ENCODE results near the gene MEIKIN.

MEIKIN gene

DNA sequence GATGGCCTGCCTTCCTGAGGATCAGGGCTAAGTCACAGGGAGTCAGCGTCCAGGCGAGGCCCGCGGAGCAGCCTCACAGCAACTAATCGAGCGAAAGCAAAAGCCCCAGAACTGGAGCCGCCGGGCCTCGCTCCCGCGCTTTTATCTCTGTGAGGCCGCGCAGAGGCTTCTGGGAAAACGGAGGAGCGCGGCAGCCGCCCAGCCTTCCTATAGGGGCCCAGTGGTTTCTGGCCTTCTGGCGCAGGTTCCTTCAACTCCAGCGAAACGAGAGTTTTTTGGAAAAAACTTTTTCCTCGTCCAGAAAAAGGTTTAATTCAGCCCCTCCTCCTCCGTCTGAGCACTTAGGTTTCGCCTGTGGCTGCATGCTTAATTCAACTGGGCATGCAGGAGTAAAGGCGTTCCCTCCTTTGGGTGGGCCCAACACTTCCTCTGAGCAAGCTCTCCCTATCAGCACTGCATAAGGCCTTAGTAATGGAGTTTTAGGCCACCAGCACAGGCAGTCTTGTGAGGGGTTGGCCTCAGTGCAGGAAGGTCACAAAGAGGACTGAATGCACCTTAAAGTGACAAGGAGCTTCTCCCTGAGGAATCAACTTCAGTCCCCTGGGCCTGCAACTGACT is at the start of gene MEIKIN:
TSS of gene MEIKIN (minus strand) at position 113 of the 618 bp plus-strand sequence. CDS start 158 bp downstream, outside the sequence.
- DNase-seq = no peak

- DNase-seq = no peak
Measured at GRCh38 chr5:131994533-131995226, 49.2 kb upstream of the MEIKIN start.

DNA sequence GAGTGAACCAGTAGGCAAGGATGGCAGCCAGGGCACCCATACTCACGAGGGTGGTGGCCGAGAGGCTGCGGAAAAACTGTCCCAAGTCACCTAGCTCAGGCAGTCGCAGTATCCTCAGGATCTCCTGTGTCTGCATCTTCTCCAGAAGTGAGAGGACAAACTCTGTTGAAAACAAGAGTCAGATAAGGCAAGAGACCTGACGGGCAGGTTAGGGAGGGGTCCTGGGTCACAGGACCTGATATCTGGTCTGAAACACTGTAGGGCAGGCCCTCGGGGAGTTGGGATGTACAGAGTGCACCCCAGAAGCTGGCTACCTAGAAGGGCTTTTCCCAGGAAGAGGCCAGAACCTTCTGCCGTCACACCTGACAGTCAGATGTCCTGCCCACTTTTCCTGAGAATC is 48.6 kb upstream of the MEIKIN start:
- no peak for DNase-seq

DNA sequence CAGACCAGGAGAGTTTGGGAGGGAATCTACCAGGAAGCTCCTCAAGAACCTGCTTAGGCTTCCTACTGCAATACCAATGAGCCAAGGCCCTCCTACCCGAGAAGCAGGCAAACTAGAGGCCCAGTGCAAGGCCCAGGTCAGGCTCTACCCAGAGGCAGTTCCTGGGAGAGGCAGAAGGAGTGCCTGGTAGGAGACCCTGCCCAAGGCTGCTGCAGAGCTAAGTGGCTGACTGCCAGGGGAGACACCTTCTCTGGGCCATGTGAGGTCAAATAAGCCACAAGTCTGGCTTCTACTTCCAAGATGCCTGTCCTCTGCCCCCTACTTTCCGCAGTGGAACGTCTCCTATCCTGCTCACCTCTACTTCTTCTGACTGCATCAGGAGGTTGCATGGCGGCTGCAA is 48.2 kb upstream of the MEIKIN start:
- no peak for DNase-seq

DNA sequence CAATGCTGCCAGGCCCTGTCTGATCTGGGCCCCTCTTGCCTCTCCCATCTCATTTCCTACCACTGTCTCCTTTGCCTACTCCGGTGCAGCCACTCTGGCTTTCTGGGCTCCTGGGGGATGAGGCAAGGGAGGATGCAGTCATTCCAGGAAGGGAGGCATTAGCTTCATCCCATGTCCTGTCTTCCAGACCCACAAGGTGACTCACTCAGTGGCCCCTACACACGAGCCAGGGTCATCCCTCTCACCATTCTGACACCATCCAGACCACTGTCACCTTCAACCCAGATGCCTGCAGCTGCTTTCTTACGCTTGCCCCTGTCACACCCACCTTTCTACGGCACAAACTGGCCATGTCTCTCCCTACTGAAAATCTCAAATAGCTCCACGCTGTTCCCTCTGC is 46.9 kb upstream of the MEIKIN start:
- no peak for DNase-seq

DNA sequence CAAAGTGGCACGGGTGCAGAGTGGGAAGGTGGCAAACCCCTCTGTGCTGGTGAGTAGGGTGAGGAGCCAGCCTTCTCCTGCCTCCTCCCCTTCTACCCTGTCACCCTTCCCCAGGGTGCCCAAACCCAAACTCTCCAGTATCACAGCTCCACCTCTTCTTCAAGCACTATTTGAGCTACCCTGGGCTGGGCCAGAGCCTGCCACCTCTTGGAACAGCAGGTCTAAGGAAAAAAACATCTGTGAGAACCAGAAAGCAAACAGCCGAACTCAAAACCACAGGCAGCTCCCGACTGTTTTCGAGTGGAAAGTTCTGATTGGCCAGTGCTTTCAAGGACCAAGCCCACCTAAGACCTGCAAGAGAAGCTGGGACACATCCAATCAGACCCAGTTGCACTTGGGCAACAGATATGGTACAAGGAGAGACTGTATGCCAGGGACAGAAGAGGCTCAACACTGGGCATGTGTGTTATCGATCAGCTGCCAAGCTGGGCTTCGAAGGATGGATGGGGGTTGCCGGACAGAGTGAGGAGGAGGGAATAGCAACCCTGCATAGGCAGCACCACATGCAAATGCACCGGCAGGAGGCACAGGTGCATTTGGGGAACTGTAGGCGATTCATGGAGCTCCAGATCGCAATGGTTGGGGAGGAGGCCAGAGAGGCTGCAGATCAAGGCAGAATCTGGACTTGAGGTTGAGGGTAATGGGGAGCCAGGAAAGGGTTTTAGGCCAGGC is 46.3 kb upstream of the MEIKIN start:
- DNase-seq = no peak

DNA sequence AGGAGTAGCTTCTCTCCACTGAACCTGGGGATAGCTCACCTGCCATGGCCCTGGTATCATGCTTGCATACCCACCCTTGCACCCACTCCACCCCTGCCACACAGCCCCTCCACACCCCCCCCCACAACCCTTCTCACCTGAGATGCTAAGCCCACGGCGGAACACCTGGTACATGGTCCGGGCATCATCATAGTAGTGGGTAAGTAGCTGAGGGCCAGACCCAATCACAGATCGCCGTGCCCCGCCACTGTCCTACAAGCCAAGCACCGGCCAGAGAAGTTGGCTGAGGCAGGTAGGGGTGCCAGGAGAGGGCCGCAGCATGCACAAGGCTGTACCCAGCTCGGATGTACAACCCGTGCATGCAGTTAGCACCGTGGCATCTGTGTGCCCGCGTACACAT is 45.3 kb upstream of the MEIKIN start:
- DNase-seq = no peak

DNA sequence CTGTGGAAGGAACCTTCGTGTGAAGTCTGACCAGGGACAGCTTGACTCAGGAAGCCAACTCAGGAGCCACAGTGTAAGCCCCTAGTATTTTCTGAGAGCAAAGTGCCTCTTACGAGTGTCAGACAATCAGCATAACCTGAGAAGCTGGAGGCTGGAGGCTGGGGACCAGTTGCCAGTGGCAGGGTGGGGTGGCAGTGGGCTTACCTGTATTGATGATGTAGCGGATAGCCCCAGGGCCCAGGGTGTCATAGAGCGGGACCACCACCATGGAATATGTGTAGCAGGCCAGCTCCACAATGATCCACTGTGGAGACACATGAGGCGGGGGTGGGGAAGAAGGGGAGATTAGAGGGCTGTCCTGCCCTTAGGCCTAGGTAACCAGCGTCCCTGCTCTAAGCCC is 43.1 kb upstream of the MEIKIN start:
- DNase-seq = no peak

DNA sequence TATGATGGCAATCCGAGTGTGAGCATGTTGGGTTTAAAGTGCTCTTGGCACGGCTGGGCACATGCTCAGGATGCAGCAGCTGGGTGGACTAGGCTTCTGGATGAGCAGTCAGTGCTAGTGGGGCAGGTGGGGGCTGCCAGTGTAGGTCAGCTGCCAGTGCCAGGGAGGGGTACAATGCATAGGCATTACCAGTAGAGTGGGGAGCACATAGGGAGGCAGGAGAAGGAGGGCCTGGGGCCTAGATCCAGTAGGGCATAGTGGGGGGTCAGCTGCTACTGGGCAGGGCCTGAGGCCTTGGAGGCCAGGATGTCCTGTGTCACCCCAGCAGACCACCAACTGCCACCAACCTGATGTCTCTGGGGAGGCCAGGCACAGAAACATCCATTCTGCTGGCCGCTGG is 41.8 kb upstream of the MEIKIN start:
- DNase-seq = no peak

DNA sequence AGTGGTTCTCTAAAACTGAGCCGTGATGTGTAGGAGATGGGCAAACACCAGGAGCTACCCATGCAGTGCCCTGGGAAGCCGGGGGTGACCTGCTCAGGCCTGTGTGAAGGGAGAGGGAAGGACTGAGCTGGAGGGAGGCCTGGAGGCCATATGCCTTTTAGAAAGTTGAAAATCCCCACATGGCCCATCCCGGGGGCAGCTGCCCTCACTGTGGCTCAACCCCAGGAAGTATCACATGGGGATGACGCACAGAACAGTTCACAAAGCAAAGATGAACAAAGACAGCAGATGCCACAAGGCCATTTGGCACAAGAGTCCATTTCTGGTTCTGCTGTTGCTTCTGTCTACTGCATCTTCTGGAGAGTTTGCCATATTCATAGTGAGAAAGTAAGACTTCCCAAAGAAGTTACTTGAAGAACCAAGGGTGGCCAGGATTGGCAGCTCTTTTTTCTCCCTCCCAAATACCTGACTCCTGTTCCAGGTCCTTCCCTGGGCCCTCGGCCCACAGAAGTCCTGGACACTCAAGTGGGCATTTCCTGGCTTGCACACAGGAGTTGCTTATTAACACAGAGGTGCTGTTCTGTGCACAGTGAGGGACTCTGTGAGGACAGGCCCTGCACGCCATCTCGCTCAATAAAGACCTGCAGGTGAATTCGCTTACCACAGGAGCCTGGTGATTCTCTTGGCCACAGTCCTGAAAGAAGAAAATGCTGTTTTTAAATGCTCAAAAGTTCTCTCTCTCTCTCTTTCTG is 40.9 kb upstream of the MEIKIN start:
- DNase-seq = no peak

DNA sequence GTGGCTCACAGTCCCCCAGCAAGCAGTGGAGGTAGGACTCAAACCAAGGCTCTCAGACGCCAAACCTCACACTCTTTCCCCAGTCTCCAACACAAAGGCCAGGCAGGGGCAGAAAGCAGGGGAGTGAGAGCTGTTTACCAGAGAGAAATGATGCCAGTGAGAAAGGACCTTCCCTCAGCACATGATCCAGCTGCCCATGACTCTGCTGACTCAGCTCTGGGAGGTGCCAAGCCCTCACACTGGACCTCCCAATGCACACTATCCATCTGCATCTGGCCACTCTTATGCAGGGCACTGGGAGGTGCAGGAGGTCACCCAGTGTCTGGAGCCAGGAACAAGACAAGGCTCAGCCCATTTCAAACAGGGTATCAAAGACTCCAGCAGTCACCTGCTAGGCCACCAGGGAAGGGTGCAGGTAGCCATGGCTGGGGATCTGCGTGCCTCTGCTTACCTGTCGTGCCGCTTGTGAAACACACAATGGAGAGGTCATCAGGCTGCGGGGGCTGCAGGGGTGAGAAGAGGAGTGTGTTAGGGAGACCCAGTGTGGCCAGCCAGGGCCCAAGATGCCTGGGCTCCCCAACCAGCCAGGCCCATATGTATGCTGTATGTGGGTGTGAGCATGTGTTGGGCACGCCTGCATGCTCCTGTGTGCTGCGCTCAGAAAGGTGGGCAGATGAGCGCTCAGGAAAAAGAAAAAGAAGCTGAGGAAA is 39.6 kb upstream of the MEIKIN start:
- no peak for DNase-seq

- no peak for DNase-seq
Measured at GRCh38 chr5:131983244-131983771, 37.8 kb upstream of the MEIKIN start.

DNA sequence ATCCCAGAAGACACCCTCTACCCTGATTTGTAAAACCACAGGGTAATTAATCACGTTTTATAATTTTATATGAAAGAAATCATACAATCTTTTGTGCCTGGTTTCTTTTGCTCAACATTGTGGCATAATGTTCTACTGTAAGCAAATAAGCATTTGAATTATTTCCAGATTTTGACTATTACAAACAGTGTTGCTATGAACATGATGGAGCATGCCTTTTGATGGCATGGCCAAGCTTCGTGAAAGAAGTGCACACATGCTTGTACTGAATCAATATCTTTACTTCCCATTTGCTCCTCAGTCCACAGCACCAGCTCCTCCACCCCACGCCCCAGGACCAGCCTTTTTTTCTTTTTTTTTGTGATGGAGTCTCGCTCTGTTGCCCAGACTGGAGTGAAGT is 36.1 kb upstream of the MEIKIN start:
- DNase-seq = no peak

GRCh38 chr5:131980696-131981095 is 35.2 kb upstream of the MEIKIN start:
- no peak for DNase-seq

- DNase-seq = no peak
Measured at GRCh38 chr5:131979816-131980215, 34.4 kb upstream of the MEIKIN start.

DNA sequence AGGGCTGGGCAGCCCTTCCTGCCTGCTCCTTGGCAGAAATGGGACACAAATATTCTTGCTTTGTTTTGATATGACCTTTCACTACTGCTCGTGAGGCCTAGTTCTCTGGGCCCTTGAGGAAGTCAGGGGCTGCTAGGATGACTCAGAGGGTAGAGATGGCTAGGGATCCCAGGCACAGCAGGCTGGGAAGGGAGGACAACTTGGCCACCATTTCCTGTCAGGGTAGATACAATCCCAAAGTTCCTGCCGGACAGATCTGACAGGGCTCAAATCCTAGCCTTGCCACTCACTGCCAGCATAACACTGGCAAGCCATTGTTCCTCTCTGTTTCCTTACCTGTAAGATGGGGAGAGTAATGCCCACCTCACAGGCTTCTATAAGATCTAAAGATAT is 31.7 kb upstream of the MEIKIN start:
- no peak for DNase-seq

- DNase-seq = no peak
Measured at GRCh38 chr5:131976414-131977211, 31.1 kb upstream of the MEIKIN start.

DNA sequence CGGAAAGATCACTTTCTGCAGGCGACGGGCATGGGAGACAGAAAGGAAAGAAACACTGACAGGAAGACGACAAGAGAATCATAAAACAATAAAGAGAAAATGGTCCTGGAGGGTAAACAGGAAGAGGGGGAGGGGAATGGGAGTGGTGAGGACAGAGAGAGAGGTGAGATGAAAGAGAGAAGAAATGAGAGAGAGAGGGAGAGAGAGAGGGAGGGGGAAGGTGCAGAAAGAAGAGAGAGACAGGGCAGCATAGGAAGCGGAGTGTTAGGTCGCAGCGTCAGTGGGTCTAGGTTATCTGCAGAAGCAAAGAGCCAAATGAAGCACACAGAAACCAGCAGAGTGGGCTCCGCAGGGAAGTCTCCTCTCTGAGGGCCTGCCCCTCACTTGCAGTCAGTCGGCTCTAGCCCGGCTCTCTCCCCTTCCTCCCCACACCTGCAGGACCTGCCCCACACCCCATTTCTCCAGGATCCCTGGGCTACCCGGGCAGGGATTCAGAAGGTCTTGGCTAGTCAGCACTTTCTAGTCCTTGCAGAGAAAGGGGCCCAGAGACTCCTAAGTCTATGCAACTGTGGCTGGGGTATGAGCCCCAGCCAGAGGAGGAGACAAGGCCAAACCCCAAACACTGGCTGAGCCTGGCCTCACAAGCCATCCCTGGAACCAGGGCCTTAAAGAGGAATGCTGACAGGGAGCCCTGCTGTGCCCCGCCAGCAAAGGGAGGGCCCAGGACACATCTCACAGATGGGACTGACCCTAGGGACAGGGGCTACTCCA is 29.7 kb upstream of the MEIKIN start:
- no peak for DNase-seq

DNA sequence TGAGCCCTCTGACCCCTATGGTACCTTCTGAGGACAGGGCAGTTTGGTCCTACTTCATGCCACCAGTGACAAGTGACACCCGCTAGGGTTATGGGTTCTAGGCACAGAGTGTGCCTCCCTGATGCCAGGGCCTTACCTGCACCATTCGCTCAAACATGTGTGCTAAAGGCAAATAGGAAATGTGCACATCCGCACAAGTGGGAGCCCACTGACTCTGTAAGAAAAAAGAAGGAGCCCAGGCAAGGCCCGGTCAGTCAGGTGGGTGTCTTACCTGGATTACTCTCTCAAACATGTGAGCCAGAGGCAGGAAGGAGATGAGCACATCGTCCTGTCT is 29.1 kb upstream of the MEIKIN start:
- no peak for DNase-seq

DNA sequence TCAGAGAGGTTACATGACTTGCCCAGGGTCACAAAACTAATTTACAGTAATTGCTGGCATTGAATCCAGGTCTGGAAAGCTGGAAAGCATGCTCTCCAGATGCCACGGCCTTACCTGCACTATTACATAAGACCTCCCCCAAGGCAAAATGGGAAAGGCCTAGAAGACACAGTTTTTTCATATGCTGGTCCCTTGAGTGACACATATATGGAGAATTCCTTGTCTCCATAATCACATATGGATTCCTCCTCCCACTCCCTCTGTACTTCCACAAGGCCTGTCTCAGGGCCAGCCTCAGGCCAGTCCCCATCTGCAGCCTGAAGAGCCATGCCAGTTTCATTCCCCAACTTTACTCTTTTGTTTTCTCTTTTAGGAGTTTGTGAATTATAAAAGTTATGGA is 28.6 kb upstream of the MEIKIN start:
- no peak for DNase-seq

DNA sequence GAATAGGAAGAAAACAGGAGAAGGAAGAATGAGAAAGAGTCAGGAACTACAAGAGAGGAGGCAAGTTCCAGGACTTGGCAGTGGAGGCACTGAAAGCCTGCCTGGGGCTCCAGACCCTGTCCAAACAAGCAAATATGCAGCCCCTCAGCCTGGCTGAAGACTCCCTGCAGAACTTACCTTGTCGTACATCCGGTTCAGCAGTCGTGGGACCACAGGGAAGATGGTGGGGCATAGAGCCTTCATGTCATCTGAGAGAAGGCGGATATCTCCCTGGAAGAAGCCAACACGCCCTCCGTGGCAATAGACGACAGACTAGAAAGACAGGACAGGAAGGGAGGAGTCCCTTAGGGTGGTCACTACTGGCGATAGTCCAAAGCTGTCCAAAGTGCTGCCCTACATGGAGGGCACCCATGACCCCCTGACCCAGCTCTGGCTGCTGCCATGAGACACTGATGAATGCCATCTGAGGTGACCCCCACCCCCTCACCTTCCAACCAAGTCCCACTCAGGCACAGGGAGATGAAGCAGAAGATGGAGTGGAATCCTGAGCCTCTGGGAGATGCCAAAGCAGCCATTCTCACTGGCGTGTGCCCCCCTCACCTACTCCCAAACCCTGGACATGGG is 27.7 kb upstream of the MEIKIN start:
- no peak for DNase-seq

All from NCI-H2081 treated with DMSO at 0.1 percent for 48 hours (cell line).